Esophagus muscularis mucosa (tissue), 3 donors: ENCODE data around the gene IFT20.

Experiments used
- POLR2A ChIP-seq: fragments of 450-650 bp; IDR thresholded peaks from one replicate; pipeline ENCODE4 v1.6.1; 2017; ENCODE audit warnings: antibody characterized with exemption, moderate library complexity, mild to moderate bottlenecking, low read depth
- POLR2AphosphoS5 ChIP-seq, 2 donors: sonication (generic); formaldehyde crosslinking; IDR thresholded peaks; one replicate each; pipeline ENCODE4 v1.6.1; 2017; ENCODE audit warnings: antibody characterized with exemption in 2 of 2
- TF ChIP-seq, protein P1 (sequence below), 3 experiments: fragments of 200-600 bp in 2 of 3; fragments of 450-650 bp in 1 of 3; sonication (generic) in 2 of 3; IDR thresholded peaks; one replicate each; pipeline ENCODE4 v1.5.1; 2017 to 2019; ENCODE audit warnings: antibody characterized with exemption in 3 of 3, mild to moderate bottlenecking in 2 of 3, moderate library complexity in 1 of 3

GRCh38 chr17:28334666-28335200 is 539 bp downstream of the IFT20 start:
- TF ChIP-seq, protein P1, sequence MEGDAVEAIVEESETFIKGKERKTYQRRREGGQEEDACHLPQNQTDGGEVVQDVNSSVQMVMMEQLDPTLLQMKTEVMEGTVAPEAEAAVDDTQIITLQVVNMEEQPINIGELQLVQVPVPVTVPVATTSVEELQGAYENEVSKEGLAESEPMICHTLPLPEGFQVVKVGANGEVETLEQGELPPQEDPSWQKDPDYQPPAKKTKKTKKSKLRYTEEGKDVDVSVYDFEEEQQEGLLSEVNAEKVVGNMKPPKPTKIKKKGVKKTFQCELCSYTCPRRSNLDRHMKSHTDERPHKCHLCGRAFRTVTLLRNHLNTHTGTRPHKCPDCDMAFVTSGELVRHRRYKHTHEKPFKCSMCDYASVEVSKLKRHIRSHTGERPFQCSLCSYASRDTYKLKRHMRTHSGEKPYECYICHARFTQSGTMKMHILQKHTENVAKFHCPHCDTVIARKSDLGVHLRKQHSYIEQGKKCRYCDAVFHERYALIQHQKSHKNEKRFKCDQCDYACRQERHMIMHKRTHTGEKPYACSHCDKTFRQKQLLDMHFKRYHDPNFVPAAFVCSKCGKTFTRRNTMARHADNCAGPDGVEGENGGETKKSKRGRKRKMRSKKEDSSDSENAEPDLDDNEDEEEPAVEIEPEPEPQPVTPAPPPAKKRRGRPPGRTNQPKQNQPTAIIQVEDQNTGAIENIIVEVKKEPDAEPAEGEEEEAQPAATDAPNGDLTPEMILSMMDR (IDR thresholded peaks at IDR 0.05), result no peak
- TF ChIP-seq POLR2AphosphoS5 (IDR thresholded peaks at IDR 0.05), result no peak
- no peak for TF ChIP-seq POLR2A
